ENCODE measurements around the gene MKRN2OS. TPM values are rescaled to one million over a fixed set of nuclear protein-coding genes. Genes with fewer than 3 reads are reported as not detected.

MKRN2OS gene
- total and polyA plus RNA-seq, 2 experiments from 2014 or later = 0.31 TPM; not detected in 1

DNA sequence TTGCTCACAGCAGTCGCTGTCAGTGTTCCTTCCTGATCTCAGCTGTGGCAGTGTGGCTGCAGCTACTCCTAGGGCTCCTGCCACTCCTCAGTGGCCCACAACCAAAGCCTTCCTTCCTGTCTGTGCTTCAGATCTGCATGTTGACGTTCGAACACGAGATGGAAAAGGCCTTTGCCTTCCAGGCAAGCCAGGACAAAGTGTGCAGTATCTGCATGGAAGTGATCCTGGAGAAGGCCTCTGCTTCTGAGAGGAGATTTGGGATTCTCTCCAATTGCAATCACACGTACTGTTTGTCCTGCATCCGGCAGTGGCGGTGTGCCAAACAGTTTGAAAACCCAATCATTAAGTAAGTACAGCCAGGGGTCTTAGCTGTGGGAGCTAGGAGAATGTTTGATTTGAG, 29.4 kb upstream of the MKRN2OS start:
- Histone ChIP-seq H3K27ac (no peak overlapping the region), H3K4me1 (ENCODE audit: low read depth) (no peaks in the 10 kb centered on the region), H3K27me3 (no peaks in the 10 kb centered on the region), H3K9me3 (ENCODE audit: low read depth) (no peaks in the 10 kb centered on the region), H3K4me3 (no peak overlapping the region), H3K36me3 (peaks cover 69% of the 10 kb centered on the region)
- peak in 1 of 2 donors; percentile 49 for DNase-seq (ENCODE audit: low read depth in 1 of 2, low spot score in 1 of 2)
- TF ChIP-seq, protein P1, sequence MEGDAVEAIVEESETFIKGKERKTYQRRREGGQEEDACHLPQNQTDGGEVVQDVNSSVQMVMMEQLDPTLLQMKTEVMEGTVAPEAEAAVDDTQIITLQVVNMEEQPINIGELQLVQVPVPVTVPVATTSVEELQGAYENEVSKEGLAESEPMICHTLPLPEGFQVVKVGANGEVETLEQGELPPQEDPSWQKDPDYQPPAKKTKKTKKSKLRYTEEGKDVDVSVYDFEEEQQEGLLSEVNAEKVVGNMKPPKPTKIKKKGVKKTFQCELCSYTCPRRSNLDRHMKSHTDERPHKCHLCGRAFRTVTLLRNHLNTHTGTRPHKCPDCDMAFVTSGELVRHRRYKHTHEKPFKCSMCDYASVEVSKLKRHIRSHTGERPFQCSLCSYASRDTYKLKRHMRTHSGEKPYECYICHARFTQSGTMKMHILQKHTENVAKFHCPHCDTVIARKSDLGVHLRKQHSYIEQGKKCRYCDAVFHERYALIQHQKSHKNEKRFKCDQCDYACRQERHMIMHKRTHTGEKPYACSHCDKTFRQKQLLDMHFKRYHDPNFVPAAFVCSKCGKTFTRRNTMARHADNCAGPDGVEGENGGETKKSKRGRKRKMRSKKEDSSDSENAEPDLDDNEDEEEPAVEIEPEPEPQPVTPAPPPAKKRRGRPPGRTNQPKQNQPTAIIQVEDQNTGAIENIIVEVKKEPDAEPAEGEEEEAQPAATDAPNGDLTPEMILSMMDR (IDR thresholded peaks at IDR 0.05; ENCODE audit: low read depth, low read length) = no peak

- H3K27me3 ChIP-seq = no peaks in the 10 kb centered on the region
- no peak overlapping the region for H3K27ac ChIP-seq
- no peak overlapping the region for H3K4me3 ChIP-seq
- peaks cover 69% of the 10 kb centered on the region for H3K36me3 ChIP-seq
- H3K9me3 ChIP-seq (ENCODE audit: low read depth) = no peaks in the 10 kb centered on the region
- no peaks in the 10 kb centered on the region for H3K4me1 ChIP-seq (ENCODE audit: low read depth)
- no peak for DNase-seq (ENCODE audit: low read depth in 1 of 2, low spot score in 1 of 2)
- TF ChIP-seq, protein P1 (IDR thresholded peaks at IDR 0.05; ENCODE audit: low read depth, low read length) = no peak
These were observed 28.8 kb upstream of the MKRN2OS start for GRCh38 chr3:12574131-12574530.

DNA sequence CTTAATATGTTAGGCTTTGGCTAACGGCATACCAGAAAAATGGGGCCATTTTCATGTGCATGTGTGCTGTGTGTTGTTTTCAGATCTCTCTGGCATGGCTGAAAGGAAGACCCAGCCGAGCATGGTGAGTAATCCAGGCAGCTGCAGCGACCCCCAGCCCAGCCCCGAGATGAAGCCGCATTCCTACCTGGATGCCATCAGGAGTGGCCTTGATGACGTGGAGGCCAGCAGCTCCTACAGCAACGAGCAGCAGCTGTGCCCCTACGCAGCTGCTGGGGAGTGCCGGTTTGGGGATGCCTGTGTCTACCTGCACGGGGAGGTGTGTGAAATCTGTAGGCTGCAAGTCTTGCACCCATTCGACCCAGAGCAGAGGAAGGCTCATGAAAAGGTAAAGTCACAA, 26.7 kb upstream of the MKRN2OS start:
- peaks cover 56% of the 10 kb centered on the region for H3K36me3 ChIP-seq
- no peak overlapping the region for H3K4me3 ChIP-seq
- no peaks in the 10 kb centered on the region for H3K27me3 ChIP-seq
- H3K9me3 ChIP-seq (ENCODE audit: low read depth) = no peaks in the 10 kb centered on the region
- TF ChIP-seq, protein P1 (IDR thresholded peaks at IDR 0.05; ENCODE audit: low read depth, low read length) = no peak
- no peak for DNase-seq (ENCODE audit: low read depth in 1 of 2, low spot score in 1 of 2)
- no peaks in the 10 kb centered on the region for H3K4me1 ChIP-seq (ENCODE audit: low read depth)
- no peak overlapping the region for H3K27ac ChIP-seq

GRCh38 chr3:12569836-12570235, 24.5 kb upstream of the MKRN2OS start:
- no peaks in the 10 kb centered on the region for H3K4me1 ChIP-seq (ENCODE audit: low read depth)
- H3K36me3 ChIP-seq = peaks cover 41% of the 10 kb centered on the region
- no peaks in the 10 kb centered on the region for H3K27me3 ChIP-seq
- no peak overlapping the region for H3K4me3 ChIP-seq
- TF ChIP-seq, protein P1 (IDR thresholded peaks at IDR 0.05; ENCODE audit: low read depth, low read length) = no peak
- no peak for DNase-seq (ENCODE audit: low read depth in 1 of 2, low spot score in 1 of 2)
- H3K9me3 ChIP-seq (ENCODE audit: low read depth) = no peaks in the 10 kb centered on the region
- H3K27ac ChIP-seq = no peak overlapping the region

- DNase-seq (ENCODE audit: low read depth in 1 of 2, low spot score in 1 of 2) = no peak
- TF ChIP-seq, protein P1 (IDR thresholded peaks at IDR 0.05; ENCODE audit: low read depth, low read length) = no peak
- H3K4me3 ChIP-seq = no peak overlapping the region
- no peak overlapping the region for H3K27ac ChIP-seq
- H3K36me3 ChIP-seq = peaks cover 35% of the 10 kb centered on the region
- H3K9me3 ChIP-seq (ENCODE audit: low read depth) = no peaks in the 10 kb centered on the region
- no peaks in the 10 kb centered on the region for H3K27me3 ChIP-seq
- H3K4me1 ChIP-seq (ENCODE audit: low read depth) = no peaks in the 10 kb centered on the region
These were observed 23.4 kb upstream of the MKRN2OS start for GRCh38 chr3:12568747-12569146.

DNA sequence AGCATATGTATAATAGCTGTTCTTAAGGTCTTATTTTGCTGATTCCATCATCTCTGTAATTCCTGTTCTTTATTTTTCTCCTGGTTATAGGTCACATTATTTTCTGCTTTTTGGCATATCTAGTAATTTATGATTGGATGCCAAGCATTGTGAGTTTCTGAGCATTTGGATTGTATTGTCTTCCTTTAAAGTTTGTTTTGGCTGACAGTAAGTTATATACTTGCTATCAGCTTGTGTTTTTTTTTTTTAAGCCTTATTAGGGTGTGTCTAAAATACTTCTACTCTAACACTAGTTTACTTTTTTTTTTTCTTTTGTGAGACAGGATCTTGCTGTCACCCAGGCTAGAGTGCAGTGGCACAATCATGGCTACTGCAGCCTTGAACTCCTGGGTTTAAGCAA, 21.7 kb upstream of the MKRN2OS start:
- Histone ChIP-seq H3K4me3 (no peak overlapping the region), H3K36me3 (peaks cover 17% of the 10 kb centered on the region), H3K27me3 (no peaks in the 10 kb centered on the region), H3K27ac (no peak overlapping the region), H3K4me1 (ENCODE audit: low read depth) (peaks cover 13% of the 10 kb centered on the region), H3K9me3 (ENCODE audit: low read depth) (no peaks in the 10 kb centered on the region)
- DNase-seq (ENCODE audit: low read depth in 1 of 2, low spot score in 1 of 2) = no peak
- TF ChIP-seq, protein P1 (IDR thresholded peaks at IDR 0.05; ENCODE audit: low read depth, low read length) = no peak

Measured in cardiac muscle cell (in vitro differentiated cells and primary cell).